Transverse colon (tissue), 4 donors: ENCODE measurements around the gene CDC20B. TPM values are rescaled to one million over a fixed set of nuclear protein-coding genes. Genes with fewer than 3 reads are reported as not detected.
"Not testable (repeated sequence)": the region's sequence is repeated elsewhere in the genome, so short reads cannot be mapped to it uniquely, and the experiment has no call there.

Source experiments
- DNase-seq: peaks from one replicate; pipeline ENCODE4 v3.0.0-alpha.2; 2019
- H3K27ac ChIP-seq, 4 donors: fragments of 200-600 bp; sonication (generic); 2 replicates each; pipeline ENCODE4 v1.5.1; 2016 to 2018; ENCODE audit warnings: inconsistent platforms in 4 of 4
- H3K27me3 ChIP-seq: fragments of 200-600 bp; sonication (generic); 2 replicates; pipeline ENCODE4 v1.5.1; 2017; ENCODE audit warnings: inconsistent platforms
- H3K36me3 ChIP-seq, 4 donors: fragments of 200-600 bp; sonication (generic); 2 replicates each; pipeline ENCODE4 v1.5.1; 2017 to 2019; ENCODE audit warnings: inconsistent platforms in 4 of 4
- H3K4me1 ChIP-seq, 4 donors: fragments of 200-600 bp; sonication (generic); 2 replicates each; pipeline ENCODE4 v1.5.1; 2017 to 2020; ENCODE audit warnings: inconsistent platforms in 4 of 4
- H3K4me3 ChIP-seq, 4 donors: fragments of 200-600 bp; sonication (generic); 1 replicate in 1 of 4; 2 replicates in 3 of 4; pipeline versions ENCODE4 v1.5.1 to v1.6.1; 2017 to 2019; ENCODE audit warnings: inconsistent platforms in 4 of 4
- H3K9me3 ChIP-seq, 2 donors: fragments of 200-600 bp; sonication (generic); 2 replicates each; pipeline ENCODE4 v1.5.1; 2017 to 2019; ENCODE audit warnings: inconsistent platforms in 2 of 2
- EP300 ChIP-seq: sonication (generic); formaldehyde crosslinking; IDR thresholded peaks from one replicate; pipeline ENCODE4 v1.6.1; 2017; ENCODE audit warnings: antibody characterized with exemption, low read depth
- POLR2A ChIP-seq: fragments of 450-650 bp; IDR thresholded peaks from one replicate; pipeline ENCODE4 v1.6.1; 2016; ENCODE audit warnings: antibody characterized with exemption, mild to moderate bottlenecking, moderate library complexity
- POLR2AphosphoS5 ChIP-seq, 3 donors: sonication (generic); formaldehyde crosslinking; IDR thresholded peaks; one replicate each; pipeline ENCODE4 v1.6.1; 2016; ENCODE audit warnings: antibody characterized with exemption in 3 of 3
- WGBS, 2 donors: methylation state at CpG; one replicate each; pipeline ENCODE4 v1.1.5; 2018; ENCODE audit warnings: low coverage in 1 of 2; 5-methylcytosine and 5-hydroxymethylcytosine counted together
- in situ Hi-C, 4 donors: fragments of 200-750 bp; cut with MboI; loops; one replicate each; pipeline versions ENCODE4 v1.15.0 to v1.15.1; 2017; ENCODE audit warnings: low sequenced_read_pairs in 3 of 4, low pct_ligation_motif_present in 1 of 4, low pct_unique_long_range_greater_than_20kb in 1 of 4
- intact Hi-C: fragments of 100-400 bp; cut with DNase I; formaldehyde crosslinking; loops from one replicate; pipeline ENCODE4 v1.15.1; 2023; ENCODE audit warnings: low total_unique reads
- total RNA-seq, 4 donors: library from RNA; depleted of rRNA; stranded (reverse); fragments of >200 nt; gene quantifications; one replicate each; pipeline ENCODE4 v1.1.0, GENCODE V29; 2016
- TF ChIP-seq, protein P1 (sequence below), 5 experiments: fragments of 200-600 bp in 3 of 5; fragments of 450-650 bp in 2 of 5; sonication (generic) in 3 of 5; IDR thresholded peaks; 1 replicate in 2 of 5; 2 replicates in 3 of 5; pipeline ENCODE4 v1.5.1; 2016 to 2017; ENCODE audit warnings: antibody characterized with exemption in 5 of 5, inconsistent platforms in 3 of 5, mild to moderate bottlenecking in 2 of 5, moderate library complexity in 1 of 5

Gene CDC20B
- total RNA-seq, 4 donors from 2014 or later, result not detected

DNA sequence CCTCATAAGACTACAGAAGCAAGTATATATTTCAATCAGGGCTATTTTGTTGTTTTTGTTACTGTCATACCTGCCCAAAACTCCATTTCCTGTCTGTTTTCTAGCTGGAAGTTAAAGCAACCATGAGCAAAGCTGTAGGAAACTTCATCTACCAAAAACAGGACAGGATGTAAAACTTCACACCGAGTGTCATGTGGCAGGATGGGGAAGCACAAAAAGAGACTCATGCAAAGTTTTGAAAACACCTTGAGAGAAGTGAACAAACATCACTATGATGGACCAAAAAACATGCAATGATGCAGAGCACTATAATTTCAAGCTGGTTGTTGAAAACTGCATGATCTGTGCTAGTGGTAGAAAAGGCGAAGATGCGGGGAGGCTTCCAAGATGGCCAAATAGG, 76.8 kb downstream of the CDC20B start:
- WGBS, 2 donors, result 67 to 77% methylated on average over 1 to 3 of the region's 3 CpGs
- in situ Hi-C loops, result no loop called here
- H3K27ac ChIP-seq, result no peak overlapping the region
- H3K36me3 ChIP-seq, result no peaks in the 10 kb centered on the region
- H3K4me3 ChIP-seq, result no peak overlapping the region
- DNase-seq, result no peak
- no peaks in the 10 kb centered on the region for H3K9me3 ChIP-seq
- TF ChIP-seq POLR2AphosphoS5 (IDR thresholded peaks at IDR 0.05) (no peak), POLR2A (no peak), EP300 (no peak)
- TF ChIP-seq, protein P1, sequence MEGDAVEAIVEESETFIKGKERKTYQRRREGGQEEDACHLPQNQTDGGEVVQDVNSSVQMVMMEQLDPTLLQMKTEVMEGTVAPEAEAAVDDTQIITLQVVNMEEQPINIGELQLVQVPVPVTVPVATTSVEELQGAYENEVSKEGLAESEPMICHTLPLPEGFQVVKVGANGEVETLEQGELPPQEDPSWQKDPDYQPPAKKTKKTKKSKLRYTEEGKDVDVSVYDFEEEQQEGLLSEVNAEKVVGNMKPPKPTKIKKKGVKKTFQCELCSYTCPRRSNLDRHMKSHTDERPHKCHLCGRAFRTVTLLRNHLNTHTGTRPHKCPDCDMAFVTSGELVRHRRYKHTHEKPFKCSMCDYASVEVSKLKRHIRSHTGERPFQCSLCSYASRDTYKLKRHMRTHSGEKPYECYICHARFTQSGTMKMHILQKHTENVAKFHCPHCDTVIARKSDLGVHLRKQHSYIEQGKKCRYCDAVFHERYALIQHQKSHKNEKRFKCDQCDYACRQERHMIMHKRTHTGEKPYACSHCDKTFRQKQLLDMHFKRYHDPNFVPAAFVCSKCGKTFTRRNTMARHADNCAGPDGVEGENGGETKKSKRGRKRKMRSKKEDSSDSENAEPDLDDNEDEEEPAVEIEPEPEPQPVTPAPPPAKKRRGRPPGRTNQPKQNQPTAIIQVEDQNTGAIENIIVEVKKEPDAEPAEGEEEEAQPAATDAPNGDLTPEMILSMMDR (IDR thresholded peaks at IDR 0.05), result no peak
- H3K4me1 ChIP-seq, result no peaks in the 10 kb centered on the region
- H3K27me3 ChIP-seq, result no peaks in the 10 kb centered on the region
- intact Hi-C loops, result no loop called here

DNA sequence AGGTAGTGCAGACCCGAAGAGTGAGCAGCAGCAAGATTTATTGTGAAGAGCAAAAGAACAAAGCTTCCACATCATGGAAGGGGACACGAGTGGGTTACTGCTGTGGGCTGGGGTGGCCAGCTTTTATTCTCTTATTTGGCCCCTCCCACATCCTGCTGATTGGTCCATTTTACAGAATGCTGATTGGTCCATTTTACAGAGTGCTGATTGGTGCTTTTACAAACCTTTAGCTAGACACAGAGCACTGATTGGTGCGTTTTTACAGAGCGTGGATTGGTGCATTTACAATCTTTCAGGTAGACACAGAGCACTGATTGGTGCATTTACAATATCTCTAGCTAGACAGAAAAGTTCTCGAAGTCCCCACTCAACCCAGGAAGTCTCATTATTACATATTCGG, 82.0 kb downstream of the CDC20B start:
- H3K27ac ChIP-seq, in situ Hi-C loops, H3K36me3 ChIP-seq, H3K4me3 ChIP-seq, H3K4me1 ChIP-seq, DNase-seq, H3K27me3 ChIP-seq, H3K9me3 ChIP-seq: not testable (repeated sequence)
- intact Hi-C loops, result loop anchor here (5.0 kb wide), 1 partner anchor 1476 kb away; no protein-coding TSS in a partner anchor
- WGBS, 2 donors, result 87 to 90% methylated on average over 5 to 6 of the region's 6 CpGs

DNA sequence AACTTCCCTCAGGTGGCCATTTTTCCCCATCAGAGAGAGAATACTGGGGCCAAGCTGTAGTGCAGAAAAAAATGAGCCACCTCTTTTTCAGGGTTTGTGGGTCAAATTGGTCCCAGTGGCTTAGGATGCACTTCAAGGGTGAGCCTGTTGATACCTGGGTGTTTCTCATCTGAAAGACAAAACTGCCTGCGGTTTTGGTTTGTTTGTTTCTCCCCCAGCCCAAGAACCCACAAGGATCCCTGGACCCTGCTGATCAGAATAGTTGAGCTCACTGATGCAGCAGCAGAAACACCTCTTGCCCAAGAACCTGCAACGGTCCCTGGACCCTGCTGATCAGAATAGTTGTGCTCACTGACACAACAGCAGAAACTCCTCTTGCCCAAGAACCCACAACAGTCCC, 83.7 kb downstream of the CDC20B start:
- H3K4me1 ChIP-seq, H3K9me3 ChIP-seq, H3K27me3 ChIP-seq, DNase-seq, H3K4me3 ChIP-seq, in situ Hi-C loops, H3K36me3 ChIP-seq, intact Hi-C loops, H3K27ac ChIP-seq: not testable (repeated sequence)
- WGBS, 2 donors, result 66% methylated on average over 2 of the region's 2 CpGs; no CpG with 5 or more reads in 1 of the 2 donors

DNA sequence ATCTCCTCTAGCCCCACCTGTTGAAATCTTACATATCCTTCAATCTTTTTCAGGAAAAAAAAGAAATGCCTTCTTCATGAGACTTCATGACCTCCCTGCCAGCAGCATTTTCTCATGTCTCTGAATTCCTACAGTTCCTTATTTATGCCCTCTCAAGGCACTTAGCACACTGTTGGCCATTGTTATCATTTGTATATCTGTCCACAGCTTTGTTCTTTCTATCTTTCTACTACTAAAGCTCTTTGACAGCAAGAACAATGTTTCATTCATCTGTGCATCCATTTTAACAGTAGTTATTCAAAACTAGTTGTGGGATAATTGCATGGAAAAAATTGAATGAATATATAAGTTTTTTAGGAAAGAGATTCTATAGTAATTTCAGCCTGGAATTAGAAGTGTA, 91.4 kb downstream of the CDC20B start:
- no peak overlapping the region for H3K4me3 ChIP-seq
- no peaks in the 10 kb centered on the region for H3K9me3 ChIP-seq
- in situ Hi-C loops, result no loop called here
- intact Hi-C loops, result no loop called here
- TF ChIP-seq POLR2A (no peak), POLR2AphosphoS5 (IDR thresholded peaks at IDR 0.05) (no peak), EP300 (no peak)
- TF ChIP-seq, protein P1 (IDR thresholded peaks at IDR 0.05), result no peak
- H3K36me3 ChIP-seq, result no peaks in the 10 kb centered on the region
- no peaks in the 10 kb centered on the region for H3K27me3 ChIP-seq
- no peaks in the 10 kb centered on the region for H3K4me1 ChIP-seq
- no peak overlapping the region for H3K27ac ChIP-seq
- DNase-seq, result no peak

DNA sequence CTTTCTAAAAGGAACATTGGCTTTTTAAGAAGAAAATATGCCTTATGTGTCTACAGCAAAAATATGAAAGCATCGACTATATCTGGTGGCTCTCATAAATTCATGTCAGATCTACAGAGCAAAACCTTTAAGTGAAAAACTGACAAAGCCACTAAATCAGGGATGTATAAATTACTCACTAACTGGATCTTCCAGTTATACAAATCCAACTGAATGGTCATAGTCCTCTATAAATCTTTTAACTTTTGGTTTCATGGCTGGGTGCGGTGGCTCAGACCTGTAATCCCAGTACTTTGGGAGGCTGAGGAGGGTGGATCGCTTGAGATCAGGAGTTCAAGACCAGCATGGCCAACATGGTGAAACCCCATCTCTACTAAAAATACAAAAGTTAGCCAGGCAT, 99.8 kb downstream of the CDC20B start:
- TF ChIP-seq POLR2AphosphoS5 (IDR thresholded peaks at IDR 0.05), result no peak
- TF ChIP-seq, protein P1 (IDR thresholded peaks at IDR 0.05), result no peak
- no peak for TF ChIP-seq POLR2A
- no peak for TF ChIP-seq EP300
- in situ Hi-C loops (no loop called here), intact Hi-C loops (no loop called here)
- Histone ChIP-seq H3K36me3 (no peaks in the 10 kb centered on the region), H3K27ac (no peak overlapping the region), H3K4me1 (no peaks in the 10 kb centered on the region), H3K27me3 (no peaks in the 10 kb centered on the region), H3K4me3 (no peak overlapping the region), H3K9me3 (no peaks in the 10 kb centered on the region)
- 82 to 85% methylated on average over 3 of the region's 3 CpGs for WGBS, 2 donors
- DNase-seq, result no peak
